GM19328 (cell line): Measurements from ENCODE around the gene OR10AD1.
"Not testable (repeated sequence)": the region's sequence is repeated elsewhere in the genome, so short reads cannot be mapped to it uniquely, and the experiment has no call there.

Source experiments
- ATAC-seq: cut with Tn5 transposase; IDR thresholded peaks from one replicate; pipeline ENCODE4 v1.9.1; 2021; ENCODE audit warnings: mild to moderate bottlenecking, moderate library complexity; ENCODE audit not compliant: unreplicated experiment

Gene OR10AD1, protein sequence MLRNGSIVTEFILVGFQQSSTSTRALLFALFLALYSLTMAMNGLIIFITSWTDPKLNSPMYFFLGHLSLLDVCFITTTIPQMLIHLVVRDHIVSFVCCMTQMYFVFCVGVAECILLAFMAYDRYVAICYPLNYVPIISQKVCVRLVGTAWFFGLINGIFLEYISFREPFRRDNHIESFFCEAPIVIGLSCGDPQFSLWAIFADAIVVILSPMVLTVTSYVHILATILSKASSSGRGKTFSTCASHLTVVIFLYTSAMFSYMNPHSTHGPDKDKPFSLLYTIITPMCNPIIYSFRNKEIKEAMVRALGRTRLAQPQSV

DNA sequence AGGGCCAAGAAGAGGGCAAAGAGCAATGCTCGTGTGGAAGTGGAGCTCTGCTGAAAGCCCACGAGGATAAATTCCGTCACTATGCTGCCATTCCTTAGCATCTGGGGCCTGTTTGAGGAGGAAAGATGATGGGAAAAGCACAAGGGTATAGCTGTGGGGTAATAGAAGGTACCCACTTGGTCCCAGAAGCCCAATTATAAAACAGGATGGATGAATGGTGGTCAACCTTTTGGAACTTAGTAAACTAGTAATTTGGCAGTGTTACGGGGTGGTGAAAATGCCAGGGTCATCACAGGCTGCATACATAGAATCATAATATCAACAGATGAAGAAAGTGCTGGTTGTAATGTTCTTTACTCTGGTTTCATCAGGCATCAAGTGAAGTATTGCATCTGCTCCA is at the start of gene OR10AD1:
TSS of gene OR10AD1 (minus strand) at position 101 of the 400 bp plus-strand sequence. CDS start at position 101, 0 bp downstream.
- no peak for ATAC-seq

DNA sequence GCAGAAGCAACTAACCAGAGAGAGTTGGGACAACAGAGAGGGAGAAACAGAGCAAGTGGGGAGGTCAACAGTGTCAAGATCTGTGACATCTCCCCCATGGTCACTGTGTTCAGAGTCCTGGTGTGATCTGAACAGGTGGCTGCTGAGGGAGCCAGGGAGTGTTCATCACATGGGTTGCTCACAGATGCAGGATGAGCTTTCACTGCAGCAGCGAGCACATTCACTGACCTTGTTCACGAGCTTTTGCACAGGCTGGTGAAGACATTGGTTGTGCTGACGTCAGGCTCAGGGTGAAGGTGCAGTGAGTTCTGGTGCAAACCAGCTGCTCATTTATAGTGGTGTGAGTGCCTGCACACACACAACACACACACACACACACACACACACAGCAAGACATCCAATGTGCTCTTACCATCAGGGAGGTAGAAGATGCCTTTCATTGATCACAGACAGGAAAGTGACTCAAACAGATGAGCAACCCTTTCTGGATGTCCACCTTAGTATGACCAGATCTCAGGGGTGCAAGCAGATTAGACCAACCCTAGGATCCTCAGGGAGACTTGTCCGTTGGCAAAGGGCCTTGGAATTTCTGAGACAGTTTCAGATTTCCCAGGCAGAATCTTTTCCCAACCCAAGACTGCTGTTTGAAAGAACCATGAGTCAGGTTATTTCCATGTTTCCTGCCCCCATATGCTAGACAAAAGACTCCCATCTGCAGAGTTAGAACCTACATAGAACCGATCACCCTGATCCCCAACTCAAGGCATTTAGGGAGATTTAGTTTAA is 44.3 kb upstream of the OR10AD1 start:
- ATAC-seq = no peak

GRCh38 chr12:48237162-48237561 is 34.1 kb upstream of the OR10AD1 start:
- ATAC-seq = no peak

GRCh38 chr12:48235796-48236333 is 32.8 kb upstream of the OR10AD1 start:
- ATAC-seq = no peak

DNA sequence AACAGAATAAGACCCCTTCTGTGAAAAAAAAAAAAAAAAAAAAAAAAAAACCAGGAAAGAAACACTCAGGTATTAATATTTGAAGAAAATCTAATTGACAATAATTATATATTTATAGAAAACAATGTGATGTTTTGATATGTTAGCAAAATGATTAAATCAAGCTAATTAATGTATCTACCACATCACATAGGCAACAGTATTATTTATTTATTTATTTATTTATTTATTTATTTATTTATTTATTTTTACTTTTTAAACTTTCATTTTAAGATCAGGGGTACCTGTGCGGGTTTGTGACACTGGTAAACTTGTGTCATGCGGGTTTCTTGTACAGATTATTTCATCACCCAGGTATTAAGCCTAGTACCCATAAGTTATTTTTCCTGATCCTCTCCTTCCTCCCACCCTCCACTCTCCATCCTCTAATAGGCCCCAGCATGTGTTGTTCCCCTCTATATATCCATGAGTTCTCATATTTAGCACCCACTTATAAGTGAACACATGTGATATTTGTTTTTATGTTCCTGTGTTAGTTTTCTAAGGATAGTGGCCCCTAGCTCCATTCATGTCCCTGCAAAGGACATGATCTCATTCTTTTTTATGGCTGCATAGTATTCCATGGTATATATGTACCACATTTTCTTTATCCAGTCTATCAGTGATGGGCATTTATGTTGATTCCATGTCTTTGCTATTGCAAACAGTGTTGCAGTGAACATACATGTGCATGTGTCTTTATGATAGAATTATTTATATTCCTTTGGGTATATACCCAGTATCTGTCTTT is 28.3 kb upstream of the OR10AD1 start:
- not testable (repeated sequence) for ATAC-seq

DNA sequence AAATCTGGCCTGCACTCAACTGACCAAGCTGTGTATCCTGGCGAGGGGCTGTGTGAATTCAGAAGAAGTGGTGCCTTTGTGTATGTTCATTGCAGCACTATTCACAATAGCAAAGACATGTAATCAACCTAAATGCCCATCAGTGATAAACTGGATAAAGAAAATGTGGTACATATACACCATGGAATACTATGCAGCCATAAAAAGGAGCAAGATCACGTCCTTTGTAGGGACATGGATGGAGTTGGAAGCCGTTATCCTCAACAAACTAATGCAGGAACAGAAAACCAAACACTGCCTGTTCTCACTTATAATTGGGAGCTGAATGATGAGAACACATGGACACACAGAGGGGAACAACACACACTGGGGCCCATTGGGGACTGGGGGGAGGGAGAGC is 21.4 kb upstream of the OR10AD1 start:
- not testable (repeated sequence) for ATAC-seq

GRCh38 chr12:48221645-48222044 is 18.6 kb upstream of the OR10AD1 start:
- no peak for ATAC-seq

DNA sequence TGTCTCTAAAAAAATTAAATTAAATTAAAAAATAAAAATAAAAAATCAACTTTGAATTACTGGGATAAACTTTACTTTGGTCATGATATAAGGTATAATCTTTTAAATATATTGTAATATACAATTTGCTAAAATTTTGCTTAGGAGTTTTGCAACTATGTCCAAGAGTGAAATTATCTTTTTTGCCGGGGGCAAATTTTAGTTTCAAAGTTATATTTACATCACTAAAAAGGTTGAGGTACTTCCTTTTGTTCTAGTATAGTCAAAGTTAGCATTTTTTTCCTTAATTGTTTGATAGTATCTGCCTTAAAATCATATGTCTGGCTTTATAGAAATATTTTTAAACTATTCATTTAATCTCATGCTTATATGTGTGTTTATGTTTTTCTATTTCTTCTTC is 17.6 kb upstream of the OR10AD1 start:
- ATAC-seq = no peak

DNA sequence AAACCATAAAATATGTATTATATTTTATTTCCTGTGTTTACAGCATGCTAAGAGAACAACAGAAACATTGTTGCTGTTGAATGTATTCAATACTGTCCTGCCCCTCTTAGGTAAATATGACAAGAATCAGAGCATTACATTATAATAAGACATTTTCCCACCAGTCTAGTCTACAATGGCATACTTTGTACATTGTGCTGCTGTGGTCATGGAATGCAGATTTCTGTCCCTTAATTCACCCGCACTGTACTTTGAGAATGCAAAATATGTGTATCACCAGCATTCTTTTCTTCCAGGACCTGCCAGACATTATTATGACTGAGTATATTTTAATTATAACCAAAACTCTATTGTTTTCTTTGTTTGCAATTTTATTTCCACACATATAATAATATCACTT is 16.5 kb upstream of the OR10AD1 start:
- no peak for ATAC-seq

- no peak for ATAC-seq
Observed at GRCh38 chr12:48216785-48217184, 13.7 kb upstream of the OR10AD1 start.

DNA sequence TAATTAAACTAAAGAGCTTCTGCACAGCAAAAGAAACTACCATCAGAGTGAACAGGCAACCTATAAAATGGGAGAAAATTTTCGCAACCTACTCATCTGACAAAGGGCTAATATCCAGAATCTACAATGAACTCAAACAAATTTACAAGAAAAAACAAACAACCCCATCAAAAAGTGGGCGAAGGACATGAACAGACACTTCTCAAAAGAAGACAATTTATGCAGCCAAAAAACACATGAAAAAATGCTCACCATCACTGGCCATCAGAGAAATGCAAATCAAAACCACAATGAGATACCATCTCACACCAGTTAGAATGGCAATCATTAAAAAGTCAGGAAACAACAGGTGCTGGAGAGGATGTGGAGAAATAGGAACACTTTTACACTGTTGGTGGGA is 6.4 kb upstream of the OR10AD1 start:
- ATAC-seq = not testable (repeated sequence)

- no peak for ATAC-seq
Observed at GRCh38 chr12:48202766-48203165, 326 bp downstream of the OR10AD1 start.

DNA sequence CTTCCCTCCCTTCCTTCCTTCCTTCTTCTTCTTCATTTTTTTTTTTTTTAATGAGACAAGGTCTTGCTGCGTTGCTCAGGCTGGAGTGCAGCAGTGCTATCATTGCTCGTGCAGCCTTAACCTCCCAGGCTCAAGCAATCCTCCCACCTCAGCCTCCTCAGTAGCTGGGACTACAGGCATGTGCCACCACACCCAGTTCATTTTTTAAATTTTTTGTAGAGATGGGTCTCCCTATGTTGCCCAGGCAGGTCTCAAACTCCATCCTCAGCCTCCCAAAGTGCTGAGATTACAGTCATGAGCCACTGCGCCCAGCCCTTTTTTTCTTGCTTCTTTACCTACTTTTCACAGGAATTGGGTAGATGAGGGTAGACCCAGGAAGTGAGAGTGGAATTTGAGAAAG is 1.6 kb downstream of the OR10AD1 start:
- no peak for ATAC-seq

- no peak for ATAC-seq
Observed at GRCh38 chr12:48201091-48201490, 2.0 kb downstream of the OR10AD1 start.

DNA sequence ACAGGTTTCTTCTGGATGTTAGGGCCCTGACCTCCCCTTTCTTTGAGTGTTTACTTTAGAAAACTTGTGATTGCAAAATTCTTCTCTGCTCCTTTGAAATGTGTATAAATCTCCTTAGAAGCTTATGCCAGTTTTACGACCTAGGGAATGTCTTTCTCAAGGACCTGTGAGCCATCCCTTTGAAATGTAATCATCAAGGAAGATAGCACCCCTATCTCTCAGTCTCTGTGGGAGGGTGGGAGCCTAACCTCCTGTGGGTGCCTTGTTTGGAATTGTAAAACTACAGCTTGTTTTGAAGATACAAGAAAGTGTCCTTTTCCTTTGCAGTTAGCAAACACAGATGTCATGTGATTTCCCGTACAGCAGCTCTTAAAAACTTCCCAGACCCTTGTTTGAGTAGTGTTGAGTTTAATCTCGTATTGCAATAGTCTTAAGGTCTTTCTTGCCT is 3.3 kb downstream of the OR10AD1 start:
- ATAC-seq = no peak

GRCh38 chr12:48198985-48199384 is 4.1 kb downstream of the OR10AD1 start:
- no peak for ATAC-seq

GRCh38 chr12:48198672-48198971 is 4.5 kb downstream of the OR10AD1 start:
- peak; percentile 9 for ATAC-seq

- peak; percentile 100 for ATAC-seq
Observed at GRCh38 chr12:48197971-48198671, 5.0 kb downstream of the OR10AD1 start.

DNA sequence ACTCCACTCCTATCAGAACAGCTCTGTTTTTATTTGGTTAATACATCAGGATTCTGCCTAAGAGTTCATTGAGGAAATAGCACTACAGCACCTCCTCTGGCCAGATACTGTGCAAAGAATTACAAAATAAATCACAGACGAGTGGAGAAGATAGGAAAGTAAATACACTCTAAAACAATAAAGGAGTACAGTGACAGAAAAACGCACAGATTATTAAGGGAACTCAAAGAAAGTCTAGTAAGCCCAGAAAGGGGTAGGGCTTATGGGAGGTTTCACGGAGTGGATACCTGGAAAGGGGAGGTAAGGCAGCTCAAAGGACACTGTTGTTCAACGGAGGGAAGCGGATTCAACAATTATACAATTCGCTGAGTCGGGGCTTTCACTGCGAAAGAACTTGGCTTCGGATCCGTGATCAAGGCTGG is 5.5 kb downstream of the OR10AD1 start:
- ATAC-seq = no peak

DNA sequence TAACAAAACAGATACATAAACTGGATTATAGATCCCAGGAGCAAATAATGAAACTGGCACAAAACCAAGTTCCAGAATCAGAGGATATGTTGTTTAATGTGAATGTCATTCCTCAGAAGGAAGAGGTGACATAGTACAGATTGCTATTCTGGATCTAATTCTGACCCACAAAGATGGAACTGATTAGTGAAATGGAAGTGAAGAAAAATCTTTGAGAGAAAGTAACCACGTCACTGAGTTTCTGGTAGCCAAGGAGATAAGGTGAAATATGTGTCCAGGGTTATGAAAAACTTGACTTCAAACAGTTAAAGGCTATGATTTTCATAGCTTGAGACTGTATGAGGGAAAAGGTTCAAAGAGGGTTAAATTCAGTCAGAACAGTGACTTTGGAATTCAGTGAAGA is 8.3 kb downstream of the OR10AD1 start:
- ATAC-seq = no peak

DNA sequence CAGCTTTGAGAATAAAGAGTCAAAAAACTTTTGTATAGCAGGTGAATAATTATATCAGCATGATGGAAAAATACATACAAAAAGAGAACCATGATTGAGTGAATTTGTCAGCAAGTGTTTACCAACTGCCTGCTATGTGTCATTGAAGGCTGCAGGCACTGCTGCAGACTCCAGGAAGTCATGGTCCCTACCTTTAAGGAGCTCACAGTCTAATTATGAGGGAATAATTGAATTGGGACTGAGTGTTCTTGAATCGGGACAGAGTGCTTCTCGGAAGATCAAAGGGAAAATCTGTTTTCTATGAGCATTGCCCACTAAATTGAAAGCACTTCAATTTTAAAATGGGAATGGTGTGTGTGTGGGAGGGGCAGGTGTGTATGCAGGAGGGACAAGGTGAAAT is 9.5 kb downstream of the OR10AD1 start:
- no peak for ATAC-seq
